ENCODE results near the gene RRM1. TPM values are rescaled to one million over a fixed set of nuclear protein-coding genes. Genes with fewer than 3 reads are reported as not detected.
"Not testable (repeated sequence)": the region's sequence is repeated elsewhere in the genome, so short reads cannot be mapped to it uniquely, and the experiment has no call there.

The RRM1 gene
- total RNA-seq, 3 donors from 2014 or later, result 29.5 to 63.4 (median 36.3) TPM

DNA sequence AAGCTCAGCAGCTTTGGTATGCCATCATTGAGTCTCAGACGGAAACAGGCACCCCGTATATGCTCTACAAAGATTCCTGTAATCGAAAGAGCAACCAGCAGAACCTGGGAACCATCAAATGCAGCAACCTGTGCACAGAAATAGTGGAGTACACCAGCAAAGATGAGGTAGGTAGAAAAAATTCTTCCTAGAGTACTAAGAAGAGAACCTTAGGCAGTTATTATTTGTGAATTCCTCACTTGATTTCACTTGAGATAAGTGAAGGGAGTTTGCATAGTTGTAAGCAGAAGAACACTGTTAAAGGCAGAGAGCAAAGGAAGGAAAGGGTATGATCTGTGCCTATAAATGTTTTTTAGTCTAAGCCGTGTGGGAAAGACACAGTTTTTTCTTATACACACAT, 28.6 kb downstream of the RRM1 start:
- DNase-seq, result no peak
- ATAC-seq, result no peak
- Histone ChIP-seq H3K4me1 (ENCODE audit: low read depth) (no peaks in the 10 kb centered on the region), H3K9me3 (no peaks in the 10 kb centered on the region), H3K4me3 (no peak overlapping the region), H3K36me3 (ENCODE audit: low read depth) (peaks cover 6% of the 10 kb centered on the region)
- intact Hi-C loops (cut with DNase I, micrococcal nuclease), result no loop called here
- TF ChIP-seq CTCF (IDR thresholded peaks at IDR 0.05), result no peak

GRCh38 chr11:4125141-4125540, 30.5 kb downstream of the RRM1 start:
- DNase-seq (no peak), ATAC-seq (no peak)
- peaks cover 6% of the 10 kb centered on the region for H3K36me3 ChIP-seq (ENCODE audit: low read depth)
- no peaks in the 10 kb centered on the region for H3K4me1 ChIP-seq (ENCODE audit: low read depth)
- no peak overlapping the region for H3K4me3 ChIP-seq
- no peaks in the 10 kb centered on the region for H3K9me3 ChIP-seq
- TF ChIP-seq CTCF (IDR thresholded peaks at IDR 0.05), result no peak
- intact Hi-C loops (cut with DNase I, micrococcal nuclease), result no loop called here

DNA sequence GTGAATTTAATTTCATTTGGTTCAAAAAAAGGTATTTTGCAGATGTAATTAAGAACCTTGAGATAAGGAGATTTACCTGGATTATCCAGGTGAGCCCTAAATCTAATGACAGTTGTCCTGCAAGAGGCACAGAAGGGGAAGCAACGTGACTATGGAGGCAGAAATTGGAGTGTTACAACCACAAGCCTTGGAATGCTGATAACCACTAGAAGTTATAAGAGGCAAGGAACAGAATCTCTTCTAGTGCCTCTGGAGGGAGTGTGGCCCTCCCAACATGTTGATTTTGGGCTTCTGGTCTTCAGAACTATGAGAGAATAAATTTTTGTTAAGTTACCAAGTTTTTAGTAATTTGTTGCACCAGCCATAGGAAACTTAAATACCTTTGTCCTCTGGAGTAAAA, 32.8 kb downstream of the RRM1 start:
- Histone ChIP-seq H3K4me3 (no peak overlapping the region), H3K4me1 (ENCODE audit: low read depth) (no peaks in the 10 kb centered on the region), H3K36me3 (ENCODE audit: low read depth) (peaks cover 6% of the 10 kb centered on the region), H3K9me3 (no peaks in the 10 kb centered on the region)
- TF ChIP-seq CTCF (IDR thresholded peaks at IDR 0.05), result no peak
- DNase-seq, result no peak
- no peak for ATAC-seq
- intact Hi-C loops (cut with DNase I, micrococcal nuclease), result no loop called here

GRCh38 chr11:4130219-4130618, 35.6 kb downstream of the RRM1 start:
- H3K36me3 ChIP-seq (ENCODE audit: low read depth); H3K4me1 ChIP-seq (ENCODE audit: low read depth); H3K9me3 ChIP-seq; DNase-seq; H3K4me3 ChIP-seq; ATAC-seq; intact Hi-C loops (cut with DNase I, micrococcal nuclease): not testable (repeated sequence)

DNA sequence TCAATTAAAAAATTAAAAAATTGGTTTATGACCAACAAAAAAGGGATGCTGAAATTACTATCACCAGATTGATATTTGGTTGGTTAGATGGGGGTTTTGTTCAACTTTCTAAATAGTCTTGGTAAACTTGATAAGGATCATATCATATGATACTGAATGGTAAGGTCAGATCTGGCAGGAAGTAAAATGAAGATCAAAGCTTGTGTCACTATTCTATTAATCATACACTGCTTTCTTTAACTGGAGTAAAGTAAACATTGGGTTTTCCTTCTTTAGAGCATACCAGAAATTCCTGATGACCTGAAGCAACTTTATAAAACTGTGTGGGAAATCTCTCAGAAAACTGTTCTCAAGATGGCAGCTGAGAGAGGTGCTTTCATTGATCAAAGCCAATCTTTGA, 40.2 kb downstream of the RRM1 start:
- TF ChIP-seq CTCF (IDR thresholded peaks at IDR 0.05), result no peak
- ATAC-seq, result no peak
- no peaks in the 10 kb centered on the region for H3K36me3 ChIP-seq (ENCODE audit: low read depth)

GRCh38 chr11:4138497-4138896, 43.9 kb downstream of the RRM1 start:
- intact Hi-C loops (cut with DNase I, micrococcal nuclease), result no loop called here
- no peaks in the 10 kb centered on the region for H3K4me1 ChIP-seq (ENCODE audit: low read depth)
- H3K9me3 ChIP-seq, result peaks cover 1% of the 10 kb centered on the region
- H3K4me3 ChIP-seq, result no peak overlapping the region
- TF ChIP-seq CTCF (IDR thresholded peaks at IDR 0.05), result no peak
- no peak for ATAC-seq
- H3K36me3 ChIP-seq (ENCODE audit: low read depth), result no peaks in the 10 kb centered on the region
- no peak for DNase-seq

More for the DNA sequence above, 40.2 kb downstream of the RRM1 start:
- Histone ChIP-seq H3K4me3 (no peak overlapping the region), H3K4me1 (ENCODE audit: low read depth) (no peaks in the 10 kb centered on the region), H3K9me3 (no peaks in the 10 kb centered on the region)
- no peak for DNase-seq
- intact Hi-C loops (cut with DNase I, micrococcal nuclease), result no loop called here

Data from mucosa of descending colon (tissue), 3 donors.